ENCODE results near the gene CTNNB1.

The CTNNB1 gene

GRCh38 chr3:41220906-41221677 lies 21.8 kb downstream of the CTNNB1 start:
- DNase-seq (ENCODE audit: low spot score), result no peak

GRCh38 chr3:41222012-41222411 lies 22.7 kb downstream of the CTNNB1 start:
- no peak for DNase-seq (ENCODE audit: low spot score)

GRCh38 chr3:41222501-41222900 lies 23.2 kb downstream of the CTNNB1 start:
- no peak for DNase-seq (ENCODE audit: low spot score)

GRCh38 chr3:41223078-41223477 lies 23.8 kb downstream of the CTNNB1 start:
- DNase-seq (ENCODE audit: low spot score), result no peak

- DNase-seq (ENCODE audit: low spot score), result no peak
Observed at GRCh38 chr3:41223691-41224090, 24.4 kb downstream of the CTNNB1 start.

- DNase-seq (ENCODE audit: low spot score), result no peak
Observed at GRCh38 chr3:41224120-41224806, 25.0 kb downstream of the CTNNB1 start.

- no peak for DNase-seq (ENCODE audit: low spot score)
Observed at GRCh38 chr3:41234823-41235721, 35.8 kb downstream of the CTNNB1 start.

GRCh38 chr3:41236228-41236627 lies 36.9 kb downstream of the CTNNB1 start:
- DNase-seq (ENCODE audit: low spot score), result no peak

GRCh38 chr3:41237907-41238306 lies 38.6 kb downstream of the CTNNB1 start:
- no peak for DNase-seq (ENCODE audit: low spot score)

- DNase-seq (ENCODE audit: low spot score), result no peak
Observed at GRCh38 chr3:41239587-41239986, 40.3 kb downstream of the CTNNB1 start.

GRCh38 chr3:41241161-41241560 lies 41.9 kb downstream of the CTNNB1 start:
- DNase-seq (ENCODE audit: low spot score), result no peak

GRCh38 chr3:41241800-41242571 lies 42.7 kb downstream of the CTNNB1 start:
- no peak for DNase-seq (ENCODE audit: low spot score)

- no peak for DNase-seq (ENCODE audit: low spot score)
Observed at GRCh38 chr3:41243183-41243582, 43.9 kb downstream of the CTNNB1 start.

- DNase-seq (ENCODE audit: low spot score), result no peak
Observed at GRCh38 chr3:41244620-41245336, 45.5 kb downstream of the CTNNB1 start.

- DNase-seq (ENCODE audit: low spot score), result no peak
Observed at GRCh38 chr3:41247055-41248004, 48.0 kb downstream of the CTNNB1 start.

GRCh38 chr3:41248525-41248924 lies 49.2 kb downstream of the CTNNB1 start:
- DNase-seq (ENCODE audit: low spot score), result no peak

GRCh38 chr3:41249318-41249717 lies 50.0 kb downstream of the CTNNB1 start:
- DNase-seq (ENCODE audit: low spot score), result no peak

- DNase-seq (ENCODE audit: low spot score), result no peak
Observed at GRCh38 chr3:41250825-41251224, 51.5 kb downstream of the CTNNB1 start.

- no peak for DNase-seq (ENCODE audit: low spot score)
Observed at GRCh38 chr3:41251593-41251992, 52.3 kb downstream of the CTNNB1 start.

- no peak for DNase-seq (ENCODE audit: low spot score)
Observed at GRCh38 chr3:41258239-41258800, 59.0 kb downstream of the CTNNB1 start.
